GM19035 (cell line): ENCODE measurements around the gene MAL.

Experiments used
- ATAC-seq: cut with Tn5 transposase; IDR thresholded peaks from one replicate; pipeline ENCODE4 v1.9.1; 2021; ENCODE audit not compliant: unreplicated experiment

MAL gene

GRCh38 chr2:95047629-95048510 lies 22.4 kb downstream of the MAL start:
- ATAC-seq = no peak

DNA sequence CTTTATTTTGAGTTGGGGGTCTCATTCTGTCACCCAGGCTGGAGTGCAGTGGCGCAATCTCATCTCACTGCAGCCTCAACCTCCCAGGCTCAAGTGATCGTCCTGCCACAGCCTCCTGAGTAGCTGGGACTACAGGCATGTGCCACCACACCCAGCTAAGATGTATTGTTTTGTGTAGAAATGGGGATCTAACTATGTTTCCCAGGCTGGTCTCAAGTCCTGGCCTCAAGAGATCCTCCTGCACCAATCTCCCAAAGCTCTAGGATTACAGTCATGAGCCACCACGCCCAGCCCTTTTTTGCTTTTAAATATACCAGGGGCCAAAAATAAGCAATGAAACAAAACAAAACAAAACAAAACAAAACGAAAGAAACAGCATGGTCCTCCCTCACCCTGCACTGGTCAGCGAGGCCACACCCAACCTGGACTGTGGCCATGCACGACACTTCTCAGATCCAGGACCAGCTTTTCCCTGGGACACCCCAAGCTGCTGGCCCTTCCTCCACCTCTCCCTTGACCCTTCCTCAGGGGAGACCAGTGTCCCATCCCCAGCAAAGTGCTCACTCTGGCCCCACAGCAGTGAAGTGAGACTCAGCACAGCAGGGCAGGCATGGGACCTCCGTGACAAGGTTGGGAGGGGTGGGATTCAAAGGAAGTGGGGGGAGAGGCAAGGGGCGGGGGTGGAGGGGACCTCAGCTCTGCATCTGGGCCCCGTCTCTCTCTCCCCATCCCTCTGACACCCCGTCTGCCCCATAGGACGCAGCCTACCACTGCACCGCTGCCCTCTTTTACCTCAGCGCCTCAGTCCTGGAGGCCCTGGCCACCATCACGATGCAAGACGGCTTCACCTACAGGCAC lies 23.5 kb downstream of the MAL start:
- ATAC-seq = no peak

GRCh38 chr2:95049683-95049955 lies 24.1 kb downstream of the MAL start:
- no peak for ATAC-seq

- no peak for ATAC-seq
Observed at GRCh38 chr2:95049961-95050360, 24.5 kb downstream of the MAL start.

DNA sequence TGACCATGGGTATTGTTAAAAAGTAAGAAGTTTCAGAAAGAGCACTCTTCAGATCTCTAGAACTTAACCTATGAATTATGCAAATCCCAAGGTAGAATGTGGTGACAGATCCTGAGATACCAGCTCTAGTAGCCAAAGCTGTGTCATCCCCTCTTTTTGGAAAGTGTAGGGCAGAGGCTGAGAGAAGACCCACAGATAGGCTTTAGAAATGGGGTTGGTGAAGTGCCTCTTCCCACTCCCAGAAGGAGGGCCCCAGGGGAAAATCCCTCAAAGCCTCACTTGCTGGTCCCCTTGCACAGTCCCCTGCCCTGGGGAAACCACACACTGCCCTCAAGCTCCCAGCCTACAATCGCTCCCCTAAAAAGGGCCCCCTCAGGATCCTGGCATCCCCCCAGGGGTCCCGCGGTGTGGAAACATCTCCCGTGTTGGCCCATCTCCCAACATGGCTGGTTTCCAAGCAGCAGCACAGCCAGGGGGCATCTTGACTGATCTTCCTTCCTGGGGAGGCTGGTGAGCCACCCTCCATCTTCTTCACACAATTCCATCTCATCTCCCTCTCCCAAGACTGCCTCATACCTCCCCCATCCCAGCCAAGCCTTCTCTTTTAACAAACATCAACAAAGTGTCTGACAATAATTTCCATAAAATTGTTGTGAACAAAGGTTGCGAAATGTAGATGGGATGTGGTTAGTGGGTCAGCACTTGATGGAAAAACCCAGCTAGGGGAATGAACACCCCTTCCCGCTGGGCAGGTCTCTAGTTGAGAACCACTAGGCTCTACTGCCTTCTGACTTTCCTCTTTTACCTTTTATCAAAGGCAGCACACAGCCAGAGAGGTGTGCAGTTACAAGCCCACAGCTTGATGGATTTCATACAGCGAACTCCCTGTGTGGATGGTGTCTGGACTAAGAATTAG lies 25.1 kb downstream of the MAL start:
- ATAC-seq = no peak

GRCh38 chr2:95051626-95052025 lies 26.1 kb downstream of the MAL start:
- ATAC-seq = no peak

- no peak for ATAC-seq
Observed at GRCh38 chr2:95052307-95052706, 26.8 kb downstream of the MAL start.

DNA sequence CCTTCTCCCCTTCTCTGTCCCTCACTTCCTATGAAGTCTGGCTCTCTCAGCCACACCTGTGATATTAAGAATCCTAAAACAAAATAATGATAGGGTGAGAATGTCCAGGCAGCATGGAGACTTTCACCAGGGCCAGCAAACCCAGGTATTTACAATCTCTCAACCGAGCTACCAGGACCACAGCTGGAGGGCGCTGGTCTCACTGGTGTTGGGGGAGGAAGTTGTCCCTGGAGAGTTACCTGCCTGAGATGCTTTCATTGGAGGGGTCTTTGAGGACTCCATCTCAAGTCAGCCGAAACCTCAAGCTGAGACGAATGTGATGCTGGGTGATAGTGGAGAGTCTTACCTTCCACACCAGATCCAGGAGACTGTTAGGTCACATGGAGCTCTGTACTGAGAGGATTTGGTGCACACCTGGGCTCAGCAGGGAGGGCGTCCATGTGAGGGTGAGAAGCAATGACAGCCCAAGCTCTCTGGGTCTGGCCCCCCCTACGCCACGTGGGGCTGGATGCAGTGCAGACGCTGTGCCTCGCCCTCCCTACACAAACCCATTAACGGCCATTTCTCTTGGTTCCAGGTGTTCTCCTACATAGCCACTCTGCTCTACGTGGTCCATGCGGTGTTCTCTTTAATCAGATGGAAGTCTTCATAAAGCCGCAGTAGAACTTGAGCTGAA lies 27.4 kb downstream of the MAL start:
- ATAC-seq = no peak

DNA sequence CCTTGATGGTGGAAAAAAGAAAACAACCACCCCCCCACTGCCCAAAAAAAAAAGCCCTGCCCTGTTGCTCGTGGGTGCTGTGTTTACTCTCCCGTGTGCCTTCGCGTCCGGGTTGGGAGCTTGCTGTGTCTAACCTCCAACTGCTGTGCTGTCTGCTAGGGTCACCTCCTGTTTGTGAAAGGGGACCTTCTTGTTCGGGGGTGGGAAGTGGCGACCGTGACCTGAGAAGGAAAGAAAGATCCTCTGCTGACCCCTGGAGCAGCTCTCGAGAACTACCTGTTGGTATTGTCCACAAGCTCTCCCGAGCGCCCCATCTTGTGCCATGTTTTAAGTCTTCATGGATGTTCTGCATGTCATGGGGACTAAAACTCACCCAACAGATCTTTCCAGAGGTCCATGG lies 28.0 kb downstream of the MAL start:
- ATAC-seq = no peak

GRCh38 chr2:95054016-95054415 lies 28.5 kb downstream of the MAL start:
- no peak for ATAC-seq

DNA sequence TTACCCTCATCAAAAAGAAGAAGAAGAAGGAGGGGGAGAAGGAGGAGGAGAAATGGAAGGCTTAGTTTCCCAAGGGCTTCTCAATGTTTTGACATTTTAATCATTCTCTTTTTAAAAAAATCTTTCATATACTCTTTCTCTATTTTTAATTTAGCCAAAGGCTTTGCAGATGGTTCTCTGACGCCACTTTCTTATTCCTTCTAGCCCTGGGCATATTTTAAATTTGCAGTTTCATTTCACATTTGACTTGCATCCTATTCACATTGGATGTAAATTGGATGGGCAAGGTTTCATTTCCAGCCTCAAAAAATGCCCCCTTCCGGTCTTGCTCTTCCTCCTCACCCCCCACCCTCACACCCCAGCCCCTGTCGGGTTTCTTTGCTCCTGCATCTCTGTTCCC lies 29.8 kb downstream of the MAL start:
- ATAC-seq = no peak

GRCh38 chr2:95056044-95056443 lies 30.5 kb downstream of the MAL start:
- ATAC-seq = no peak

DNA sequence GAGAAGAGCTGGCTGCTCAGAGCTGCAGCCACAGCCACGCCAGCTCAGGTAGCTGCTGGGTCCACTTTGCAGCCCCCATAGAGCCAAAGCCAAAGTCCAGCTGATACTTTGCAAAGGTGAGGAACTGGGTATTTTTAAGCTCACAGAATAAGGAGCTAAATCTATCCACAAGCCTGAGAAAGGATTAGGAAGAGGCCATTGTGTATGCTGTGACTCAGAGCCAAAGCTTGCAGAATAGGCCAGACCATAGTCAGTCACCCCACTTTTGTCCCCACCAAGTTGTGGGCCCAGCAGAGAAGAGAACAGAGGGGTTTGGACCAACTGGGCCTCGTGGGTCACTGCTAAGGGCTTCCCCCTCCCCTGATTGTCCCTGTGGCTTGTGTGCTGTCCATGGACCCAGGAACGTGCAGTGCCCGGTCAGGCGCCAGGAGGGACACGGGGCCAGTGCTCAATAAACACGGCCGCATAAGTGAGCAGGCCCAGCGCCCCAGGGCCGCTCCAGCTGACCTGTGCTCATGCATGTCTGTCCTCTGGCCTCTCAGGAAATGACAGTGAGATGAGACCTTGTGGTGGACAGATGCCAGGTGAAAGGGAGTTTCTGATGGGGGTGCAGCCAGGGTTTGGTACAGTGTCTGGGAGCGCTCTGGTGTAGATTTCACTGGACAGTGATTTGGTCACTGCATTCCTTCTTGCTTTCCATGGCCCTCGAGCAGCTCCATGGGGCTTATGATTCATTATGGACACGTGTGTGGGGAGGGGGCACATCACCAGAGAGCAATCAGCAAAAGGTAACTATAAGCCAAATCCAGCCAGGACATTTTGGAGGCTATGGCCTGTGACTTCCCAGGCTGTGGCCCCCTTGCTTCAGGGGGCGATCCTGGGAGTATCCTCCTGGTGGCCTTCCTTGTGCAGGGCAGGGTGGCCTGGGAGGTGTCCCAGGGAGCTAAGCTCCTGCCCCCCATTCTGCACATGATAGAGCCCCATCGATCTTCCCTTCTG lies 31.3 kb downstream of the MAL start:
- ATAC-seq = no peak

DNA sequence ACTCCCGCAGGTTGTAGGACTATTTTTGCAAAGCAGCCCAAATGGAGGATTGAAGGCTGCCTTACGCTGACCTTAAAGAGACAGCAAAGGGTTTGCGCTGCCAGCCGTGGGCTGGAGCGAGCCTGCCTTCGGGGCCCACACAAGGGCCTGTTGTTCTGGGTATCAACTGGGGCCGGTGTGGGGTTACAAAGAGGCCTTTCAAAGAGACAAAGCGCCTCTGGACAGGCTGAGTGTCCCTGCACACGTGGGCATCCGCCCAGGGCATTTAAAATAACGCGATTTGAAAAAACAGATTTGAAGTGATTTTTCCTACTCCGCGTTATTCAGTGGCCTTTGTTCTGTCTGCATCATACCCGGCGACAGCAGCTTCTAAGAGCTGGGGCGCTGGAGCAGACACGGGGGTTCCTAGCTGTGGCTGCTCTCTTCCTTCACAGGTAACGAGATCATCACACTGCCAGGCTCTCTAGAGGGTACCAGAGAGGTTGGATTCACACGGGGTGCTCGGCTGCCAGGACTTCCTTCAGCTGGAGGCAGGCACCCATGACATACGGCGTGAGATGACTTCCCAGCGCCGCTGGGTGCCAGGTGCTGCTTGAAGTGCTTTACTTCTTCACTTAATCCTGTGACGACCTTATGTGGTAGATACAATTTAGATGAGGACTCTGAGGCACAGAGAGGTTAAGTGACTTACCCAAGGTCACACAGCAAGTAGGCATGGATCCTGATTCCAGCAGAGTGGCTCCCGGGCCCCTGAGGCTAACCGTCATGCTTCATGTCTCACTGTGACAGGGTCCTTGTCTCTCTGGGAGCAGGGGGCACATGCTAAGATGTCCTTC lies 32.2 kb downstream of the MAL start:
- no peak for ATAC-seq

DNA sequence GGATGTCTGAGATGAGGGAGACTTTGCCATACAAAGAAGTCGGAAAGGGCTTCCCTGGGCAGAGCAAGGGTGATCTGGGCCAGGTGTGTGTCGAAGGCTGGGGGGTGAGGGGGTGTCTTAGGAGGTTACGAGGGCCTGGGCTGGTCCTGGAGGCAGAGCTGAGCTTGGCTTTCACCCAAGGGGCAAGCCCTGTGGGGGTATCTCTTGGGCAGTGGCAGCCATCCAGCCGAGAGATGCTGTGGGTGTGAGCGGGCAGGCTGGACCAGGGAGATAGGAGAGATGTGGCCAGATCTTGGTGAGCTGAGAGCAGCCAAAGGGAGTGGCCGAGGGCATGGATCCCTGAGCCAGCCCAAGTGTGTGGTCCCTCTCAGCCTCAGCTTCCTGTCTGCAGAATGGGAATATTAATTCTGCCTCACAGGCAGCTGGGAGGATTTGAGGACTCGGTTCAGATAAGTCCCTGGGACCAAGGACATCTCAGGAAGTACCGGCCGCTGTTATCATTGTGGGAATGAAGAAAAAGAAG lies 33.0 kb downstream of the MAL start:
- no peak for ATAC-seq

- ATAC-seq = no peak
Observed at GRCh38 chr2:95058989-95059641, 33.6 kb downstream of the MAL start.

- no peak for ATAC-seq
Observed at GRCh38 chr2:95059656-95060370, 34.3 kb downstream of the MAL start.
